GM20431 (cell line): ENCODE results near the gene DNAH17.
"Not testable (repeated sequence)": the region's sequence is repeated elsewhere in the genome, so short reads cannot be mapped to it uniquely, and the experiment has no call there.

Experiments used
- in situ Hi-C: fragments of 300-500 bp; cut with MseI, MboI; formaldehyde crosslinking; loops from one replicate; pipeline ENCODE4 v1.15.0; 2020; ENCODE audit warnings: low sequenced_read_pairs; ENCODE audit not compliant: unreplicated experiment

The DNAH17 gene

GRCh38 chr17:78466109-78466785 is 110.9 kb downstream of the DNAH17 start:
- in situ Hi-C loops: not testable (repeated sequence)

GRCh38 chr17:78462148-78462547 is 115.0 kb downstream of the DNAH17 start:
- in situ Hi-C loops: no loop called here

GRCh38 chr17:78461799-78462053 is 115.5 kb downstream of the DNAH17 start:
- in situ Hi-C loops: no loop called here

GRCh38 chr17:78460951-78461798 is 116.0 kb downstream of the DNAH17 start:
- in situ Hi-C loops: no loop called here

- in situ Hi-C loops: no loop called here
Observed at GRCh38 chr17:78460176-78460675, 117.0 kb downstream of the DNAH17 start.

GRCh38 chr17:78459696-78460095 is 117.5 kb downstream of the DNAH17 start:
- in situ Hi-C loops: no loop called here

GRCh38 chr17:78458736-78459335 is 118.4 kb downstream of the DNAH17 start:
- in situ Hi-C loops: no loop called here

- in situ Hi-C loops: no loop called here
Observed at GRCh38 chr17:78458091-78458490, 119.1 kb downstream of the DNAH17 start.

GRCh38 chr17:78454346-78454745 is 122.8 kb downstream of the DNAH17 start:
- in situ Hi-C loops: no loop called here

- in situ Hi-C loops: no loop called here
Observed at GRCh38 chr17:78451753-78452152, 125.4 kb downstream of the DNAH17 start.

GRCh38 chr17:78450696-78451345 is 126.4 kb downstream of the DNAH17 start:
- in situ Hi-C loops: no loop called here

- in situ Hi-C loops: no loop called here
Observed at GRCh38 chr17:78449983-78450595, 127.1 kb downstream of the DNAH17 start.

- in situ Hi-C loops: no loop called here
Observed at GRCh38 chr17:78448356-78448993, 128.7 kb downstream of the DNAH17 start.

- in situ Hi-C loops: no loop called here
Observed at GRCh38 chr17:78446833-78447232, 130.4 kb downstream of the DNAH17 start.

- in situ Hi-C loops: no loop called here
Observed at GRCh38 chr17:78444392-78444791, 132.8 kb downstream of the DNAH17 start.

- in situ Hi-C loops: no loop called here
Observed at GRCh38 chr17:78442648-78443218, 134.5 kb downstream of the DNAH17 start.

- in situ Hi-C loops: no loop called here
Observed at GRCh38 chr17:78441271-78441971, 135.8 kb downstream of the DNAH17 start.

- in situ Hi-C loops: no loop called here
Observed at GRCh38 chr17:78438694-78439325, 138.4 kb downstream of the DNAH17 start.
